Ovary (tissue), 1 donor: ENCODE results near the gene DPP7.

ENCODE experiments used
- EP300 ChIP-seq: sonication (generic); formaldehyde crosslinking; IDR thresholded peaks from one replicate; pipeline ENCODE4 v1.6.1; 2017; ENCODE audit warnings: antibody characterized with exemption
- POLR2A ChIP-seq: fragments of 450-650 bp; IDR thresholded peaks from one replicate; pipeline ENCODE4 v1.6.1; 2017; ENCODE audit warnings: antibody characterized with exemption, mild to moderate bottlenecking, moderate library complexity

- TF ChIP-seq POLR2A (no peak), EP300 (no peak)
Observed at GRCh38 chr9:137158625-137159024, 44.1 kb upstream of the DPP7 start.
